ENCODE results near the gene B3GAT1. TPM values are rescaled to one million over a fixed set of nuclear protein-coding genes. Genes with fewer than 3 reads are reported as not detected.

Gene B3GAT1
- total and polyA plus RNA-seq, 2 donors (not counting 1 experiment from before 2014, with no cell fraction given), result under 0.01 TPM; not detected in 1

- H3K4me3 ChIP-seq (replicated peaks in 1 of 4; ENCODE audit: control extremely low read depth in 1 of 4, insufficient read depth in 1 of 4, low read depth in 3 of 4, low read length in 4 of 4), result no peak overlapping the region
- H3K27me3 ChIP-seq (ENCODE audit: control insufficient read depth, insufficient read depth, low read length), result peaks cover 3% of the 10 kb centered on the region
- H4K20me1 ChIP-seq (ENCODE audit: control insufficient read depth, extremely low read depth, insufficient read depth, low read length), result no peaks in the 10 kb centered on the region
- H2AFZ ChIP-seq (ENCODE audit: low read length), result no peak overlapping the region
- no peaks in the 10 kb centered on the region for H3K79me2 ChIP-seq (ENCODE audit: control insufficient read depth, insufficient read depth, low read length)
- DNase-seq (ENCODE audit: low read depth in 2 of 2), result no peak
- no peaks in the 10 kb centered on the region for H3K36me3 ChIP-seq (ENCODE audit: control insufficient read depth, insufficient read depth, low read length)
- no peaks in the 10 kb centered on the region for H3K4me1 ChIP-seq (ENCODE audit: control insufficient read depth, extremely low read depth, insufficient read depth, low read length)
- H3K27ac ChIP-seq (ENCODE audit: insufficient read depth, low read length), result no peak overlapping the region
- TF ChIP-seq EZH2 (IDR thresholded peaks at IDR 0.05; ENCODE audit: low read length, missing control alignments), result peak; percentile 68
- TF ChIP-seq CTCF (conservative IDR thresholded peaks at IDR 0.05 in 1 of 2, IDR thresholded peaks at IDR 0.05 in 1 of 2; ENCODE audit: low read depth in 1 of 2, low read length in 2 of 2), result no peak
- H3K9me3 ChIP-seq (ENCODE audit: control insufficient read depth, insufficient read depth, low read depth, low read length), result no peaks in the 10 kb centered on the region
- H3K4me2 ChIP-seq (ENCODE audit: extremely low read depth, insufficient read depth, low read length), result no peak overlapping the region
- no peak overlapping the region for H3K9ac ChIP-seq (ENCODE audit: insufficient read depth, low read length)
Observed at GRCh38 chr11:134413043-134413825, 1.2 kb upstream of the B3GAT1 start.

GRCh38 chr11:134410766-134411165 lies 1.3 kb downstream of the B3GAT1 start:
- Histone ChIP-seq H3K9ac (ENCODE audit: insufficient read depth, low read length) (no peak overlapping the region), H3K9me3 (ENCODE audit: control insufficient read depth, insufficient read depth, low read depth, low read length) (no peaks in the 10 kb centered on the region), H3K4me3 (replicated peaks in 1 of 4; ENCODE audit: control extremely low read depth in 1 of 4, insufficient read depth in 1 of 4, low read depth in 3 of 4, low read length in 4 of 4) (no peak overlapping the region), H2AFZ (ENCODE audit: low read length) (no peak overlapping the region), H3K4me2 (ENCODE audit: extremely low read depth, insufficient read depth, low read length) (no peak overlapping the region), H3K27ac (ENCODE audit: insufficient read depth, low read length) (no peak overlapping the region), H4K20me1 (ENCODE audit: control insufficient read depth, extremely low read depth, insufficient read depth, low read length) (no peaks in the 10 kb centered on the region), H3K36me3 (ENCODE audit: control insufficient read depth, insufficient read depth, low read length) (no peaks in the 10 kb centered on the region), H3K27me3 (ENCODE audit: control insufficient read depth, insufficient read depth, low read length) (peaks cover 3% of the 10 kb centered on the region), H3K79me2 (ENCODE audit: control insufficient read depth, insufficient read depth, low read length) (no peaks in the 10 kb centered on the region), H3K4me1 (ENCODE audit: control insufficient read depth, extremely low read depth, insufficient read depth, low read length) (no peaks in the 10 kb centered on the region)
- TF ChIP-seq CTCF (conservative IDR thresholded peaks at IDR 0.05 in 1 of 2, IDR thresholded peaks at IDR 0.05 in 1 of 2; ENCODE audit: low read depth in 1 of 2, low read length in 2 of 2) (no peak), EZH2 (IDR thresholded peaks at IDR 0.05; ENCODE audit: low read length, missing control alignments) (no peak)
- DNase-seq (ENCODE audit: low read depth in 2 of 2), result no peak

GRCh38 chr11:134409552-134410429 lies 2.3 kb downstream of the B3GAT1 start:
- no peak overlapping the region for H2AFZ ChIP-seq (ENCODE audit: low read length)
- no peaks in the 10 kb centered on the region for H3K9me3 ChIP-seq (ENCODE audit: control insufficient read depth, insufficient read depth, low read depth, low read length)
- H3K4me1 ChIP-seq (ENCODE audit: control insufficient read depth, extremely low read depth, insufficient read depth, low read length), result no peaks in the 10 kb centered on the region
- TF ChIP-seq CTCF (conservative IDR thresholded peaks at IDR 0.05 in 1 of 2, IDR thresholded peaks at IDR 0.05 in 1 of 2; ENCODE audit: low read depth in 1 of 2, low read length in 2 of 2) (no peak), EZH2 (IDR thresholded peaks at IDR 0.05; ENCODE audit: low read length, missing control alignments) (no peak)
- H3K27me3 ChIP-seq (ENCODE audit: control insufficient read depth, insufficient read depth, low read length), result peaks cover 3% of the 10 kb centered on the region
- H3K36me3 ChIP-seq (ENCODE audit: control insufficient read depth, insufficient read depth, low read length), result no peaks in the 10 kb centered on the region
- no peaks in the 10 kb centered on the region for H3K79me2 ChIP-seq (ENCODE audit: control insufficient read depth, insufficient read depth, low read length)
- H3K9ac ChIP-seq (ENCODE audit: insufficient read depth, low read length), result no peak overlapping the region
- no peaks in the 10 kb centered on the region for H4K20me1 ChIP-seq (ENCODE audit: control insufficient read depth, extremely low read depth, insufficient read depth, low read length)
- no peak overlapping the region for H3K27ac ChIP-seq (ENCODE audit: insufficient read depth, low read length)
- H3K4me3 ChIP-seq (replicated peaks in 1 of 4; ENCODE audit: control extremely low read depth in 1 of 4, insufficient read depth in 1 of 4, low read depth in 3 of 4, low read length in 4 of 4), result no peak overlapping the region
- DNase-seq (ENCODE audit: low read depth in 2 of 2), result no peak
- H3K4me2 ChIP-seq (ENCODE audit: extremely low read depth, insufficient read depth, low read length), result no peak overlapping the region

Measured in fibroblast of lung (primary cell).